ENCODE measurements around the gene MCF2L2.
"Not testable (repeated sequence)": the region's sequence is repeated elsewhere in the genome, so short reads cannot be mapped to it uniquely, and the experiment has no call there.

MCF2L2 gene

DNA sequence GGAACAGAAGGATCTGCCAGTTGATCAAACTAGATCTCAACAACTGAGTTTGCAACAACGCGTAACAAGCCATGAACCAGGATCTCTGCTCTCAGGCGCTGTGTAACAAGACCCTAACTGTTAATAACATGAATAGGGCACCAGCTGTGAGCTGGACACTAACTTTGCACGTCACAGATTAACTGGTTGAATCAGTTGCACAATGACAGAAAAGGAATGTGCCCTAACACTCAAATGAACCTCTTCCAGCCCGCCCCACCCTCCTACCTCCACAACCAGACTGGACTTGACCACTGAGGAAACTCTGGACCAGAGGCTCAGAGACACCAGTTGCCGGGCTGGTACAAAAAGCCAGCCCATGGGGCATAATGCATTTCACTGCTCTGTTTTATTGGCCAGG is 34.3 kb downstream of the MCF2L2 start:
- no peak for DNase-seq

DNA sequence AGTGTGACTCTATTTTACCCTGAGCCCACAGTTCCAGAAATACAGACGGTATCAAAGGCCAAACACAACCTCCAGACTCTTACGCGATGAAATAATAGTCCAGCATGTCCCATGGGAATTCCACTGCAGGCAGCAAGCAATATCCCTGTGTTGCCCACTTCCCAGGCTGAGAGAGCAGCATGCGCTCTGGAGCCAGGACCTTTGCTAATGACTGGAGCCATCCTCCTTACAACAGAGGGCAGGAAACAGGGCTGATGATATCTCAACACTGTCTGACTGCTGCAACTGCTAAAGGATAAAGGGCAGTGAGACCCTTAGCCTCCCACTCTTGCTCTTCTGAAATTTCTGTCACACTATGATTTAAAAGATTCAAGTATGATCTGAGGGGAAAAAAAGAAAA is 34.8 kb downstream of the MCF2L2 start:
- DNase-seq, result no peak

DNA sequence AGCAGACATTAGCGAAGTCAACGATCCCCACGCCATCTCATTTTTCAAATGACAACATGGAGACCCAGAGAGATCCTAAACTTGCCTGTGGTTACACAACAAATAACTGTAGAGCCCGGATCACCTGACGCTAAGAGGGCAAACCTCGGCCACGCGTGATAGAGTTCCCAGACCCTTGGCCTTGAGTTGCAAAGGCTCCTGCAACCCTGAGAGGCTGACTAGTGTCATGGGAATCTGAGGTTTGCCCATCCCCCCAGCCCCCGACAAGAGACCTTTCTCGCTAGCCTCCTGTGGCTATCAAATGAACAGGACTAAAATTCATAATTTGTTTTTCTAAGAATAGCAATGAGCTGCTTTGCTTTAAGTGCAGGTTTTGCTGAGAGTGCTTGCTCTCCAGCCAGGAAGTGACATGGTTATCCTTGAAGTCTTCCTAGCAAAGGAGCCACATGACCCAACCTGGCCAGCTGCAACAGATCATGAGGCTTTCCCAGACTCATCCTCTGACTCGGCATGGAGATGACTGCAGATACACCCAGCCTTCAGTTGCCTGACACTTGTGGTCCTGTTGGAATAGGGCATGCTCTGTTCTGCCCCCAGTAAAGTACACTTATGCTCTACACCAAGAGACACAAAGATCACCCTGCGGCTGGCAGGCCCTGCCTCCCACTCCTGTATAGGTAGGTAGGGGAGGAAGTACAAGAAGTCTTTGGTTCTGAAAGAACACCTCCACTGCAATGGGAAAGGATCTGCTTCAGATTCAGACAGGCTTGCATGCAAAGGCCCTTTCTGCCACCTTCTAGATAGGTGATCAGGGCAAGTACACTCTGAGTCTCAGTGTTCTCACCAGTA is 36.0 kb downstream of the MCF2L2 start:
- no peak for DNase-seq

DNA sequence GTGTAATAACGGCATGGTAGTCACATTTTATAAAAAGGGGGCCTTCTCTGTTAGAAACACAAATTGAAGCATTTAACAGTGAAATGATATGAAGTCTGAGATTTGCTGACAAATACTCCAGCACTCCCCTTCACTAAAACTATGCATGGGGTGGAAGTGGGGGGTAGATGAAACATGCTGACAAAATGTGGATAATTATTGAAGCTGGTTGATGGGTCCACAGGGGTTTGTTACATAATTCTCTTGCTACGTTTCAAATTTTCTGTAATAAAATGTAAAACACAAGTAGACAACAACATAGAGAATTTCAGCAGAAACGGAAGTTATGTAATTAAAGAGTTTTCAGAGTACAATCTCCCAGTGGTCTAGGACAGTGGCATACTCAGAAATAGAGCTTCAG is 37.0 kb downstream of the MCF2L2 start:
- DNase-seq, result no peak

DNA sequence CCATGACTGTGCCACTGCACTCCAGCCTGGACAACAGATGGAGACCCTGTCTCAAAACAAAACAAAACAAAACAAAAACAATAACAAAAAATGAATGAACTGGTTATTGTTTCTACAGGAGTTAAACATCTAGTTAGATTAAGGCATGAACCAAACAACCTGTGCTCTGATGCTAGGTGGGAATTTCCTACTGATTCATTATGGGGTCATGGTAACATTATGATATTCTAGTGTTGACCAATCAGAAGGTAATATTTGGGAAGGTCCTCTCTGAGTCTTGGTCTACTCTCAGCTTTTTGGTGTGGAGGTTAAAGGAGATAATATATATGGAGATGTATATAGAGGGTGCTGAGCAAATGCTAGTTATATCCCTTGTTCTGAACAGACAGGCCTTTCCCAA is 37.6 kb downstream of the MCF2L2 start:
- DNase-seq, result no peak

DNA sequence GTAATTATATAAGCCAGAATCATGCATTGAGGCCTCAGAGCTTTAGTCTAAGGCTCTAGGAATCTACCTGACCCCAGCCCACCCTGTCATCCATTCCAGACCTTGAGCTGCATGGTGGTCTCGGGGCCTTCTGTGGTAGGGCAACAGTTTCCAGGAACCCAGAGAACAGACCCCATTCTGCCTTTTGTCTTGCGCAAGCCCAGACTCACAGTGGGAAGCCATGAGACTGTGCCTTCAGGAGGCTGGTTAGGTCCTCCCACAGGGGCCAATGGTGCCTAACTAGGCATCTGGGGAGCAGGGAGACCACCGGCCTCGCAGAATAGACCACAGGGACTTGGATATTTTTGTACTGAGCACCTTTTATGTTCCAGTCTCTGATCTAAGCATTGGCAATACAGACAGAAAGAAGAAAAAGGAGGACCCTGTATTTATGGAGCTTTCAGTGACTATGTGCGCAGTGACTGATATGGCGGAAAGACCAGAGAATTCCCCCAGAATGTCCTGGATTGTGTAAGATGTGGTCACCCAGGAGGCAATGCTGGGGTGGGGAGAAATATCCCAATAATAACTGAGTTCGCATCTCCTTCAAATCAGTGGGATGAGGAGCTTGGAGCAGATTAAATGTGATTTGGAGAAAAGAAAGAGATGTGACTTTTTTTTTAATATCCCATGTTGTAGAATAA is 40.1 kb downstream of the MCF2L2 start:
- DNase-seq, result no peak

DNA sequence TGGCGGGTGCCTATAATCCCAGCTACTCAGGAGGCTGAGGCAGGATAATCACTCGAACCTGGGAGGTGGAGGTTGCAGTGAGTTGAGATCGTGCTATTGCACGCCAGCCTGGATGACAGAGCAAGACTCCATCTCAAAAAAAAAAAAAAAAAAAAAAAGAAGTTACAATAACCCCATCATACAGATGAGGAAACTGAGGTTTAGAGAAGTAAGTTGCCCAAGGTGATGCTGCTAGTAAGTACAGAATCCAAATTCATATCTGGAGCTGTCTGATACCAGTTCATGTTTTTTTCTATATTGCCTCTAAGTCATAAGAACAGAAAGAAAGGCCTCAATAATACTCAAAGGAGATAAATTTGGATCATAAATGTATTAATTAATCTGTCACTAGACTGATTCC is 40.6 kb downstream of the MCF2L2 start:
- no peak for DNase-seq

DNA sequence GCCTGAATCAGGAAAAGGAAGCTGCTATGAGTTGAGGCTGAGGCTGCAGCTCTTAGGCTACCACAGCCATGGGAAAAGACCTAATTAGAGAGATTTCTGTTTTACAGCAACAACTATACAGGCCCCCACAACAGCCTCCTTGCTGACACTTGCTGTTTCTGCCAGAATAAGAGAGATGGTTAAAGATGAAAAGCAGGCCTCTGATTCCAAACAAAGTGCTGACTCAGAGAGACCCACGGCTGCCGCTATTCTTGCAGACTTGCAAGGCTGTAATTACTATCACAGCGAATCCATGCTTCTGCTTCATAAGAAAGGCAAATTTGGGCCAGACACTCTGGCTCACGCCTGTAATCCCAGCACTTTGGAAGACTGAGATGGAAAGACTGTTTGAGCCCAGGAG is 41.8 kb downstream of the MCF2L2 start:
- DNase-seq, result no peak

DNA sequence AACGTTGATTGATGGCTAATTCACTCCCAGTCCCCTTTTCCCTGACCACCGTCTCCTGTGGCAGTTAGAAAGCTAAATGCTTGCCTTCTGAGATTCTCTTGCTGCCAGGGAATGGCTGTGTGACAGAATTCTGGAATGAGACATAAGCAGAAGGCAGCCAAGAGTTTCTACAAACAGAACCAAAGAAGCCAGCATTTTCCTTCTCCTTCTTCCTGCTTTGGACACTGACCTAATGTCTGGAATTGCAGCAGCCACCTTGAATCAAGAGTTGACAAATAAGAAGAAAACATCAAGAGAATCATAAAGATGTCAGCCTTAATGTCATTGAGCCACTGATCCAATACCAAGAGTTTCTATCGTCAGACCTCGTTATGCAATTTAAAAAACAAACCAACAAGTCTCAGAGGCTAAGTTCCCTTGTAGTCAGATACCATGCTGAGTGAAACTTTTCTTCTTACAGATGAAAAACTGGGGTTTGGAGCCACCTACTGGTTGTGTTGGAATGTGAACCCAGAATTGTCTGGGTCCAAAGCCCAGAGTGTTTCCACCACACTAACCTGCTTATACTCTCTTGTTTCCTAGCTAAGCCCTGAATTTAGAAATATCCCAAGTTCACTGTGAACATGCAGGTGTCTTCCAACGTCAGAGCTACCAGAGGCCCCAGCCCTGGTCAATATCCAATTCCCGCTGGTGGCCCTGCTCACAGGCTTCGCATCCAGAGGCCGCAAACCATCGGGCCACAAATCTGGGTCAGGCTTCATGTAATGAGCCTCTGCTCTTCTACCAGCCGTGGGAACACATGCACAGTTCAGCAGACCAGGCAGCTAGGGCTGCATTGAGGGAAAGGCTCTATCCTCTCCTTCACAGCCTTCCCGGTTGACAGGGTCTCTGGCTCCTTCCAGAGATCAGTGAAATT is 42.5 kb downstream of the MCF2L2 start:
- peak; percentile 65 for DNase-seq

DNA sequence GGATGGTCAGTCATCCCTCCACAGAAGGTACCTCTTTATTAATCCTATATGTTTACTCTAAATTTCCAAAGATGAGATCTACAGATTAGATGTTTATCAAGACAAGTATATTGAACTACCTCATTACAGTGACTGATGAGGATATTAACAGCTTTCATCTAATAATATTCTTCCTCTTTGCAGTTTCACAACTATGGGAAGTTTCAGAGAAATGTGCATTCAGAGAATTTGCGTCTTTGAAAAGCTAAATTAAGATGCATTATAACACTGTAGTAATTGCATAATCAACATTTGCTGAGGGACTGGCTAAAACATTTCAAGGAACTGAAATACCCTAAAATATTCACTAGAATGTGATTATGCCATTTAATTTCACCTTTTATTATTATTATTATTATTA is 46.7 kb downstream of the MCF2L2 start:
- no peak for DNase-seq

DNA sequence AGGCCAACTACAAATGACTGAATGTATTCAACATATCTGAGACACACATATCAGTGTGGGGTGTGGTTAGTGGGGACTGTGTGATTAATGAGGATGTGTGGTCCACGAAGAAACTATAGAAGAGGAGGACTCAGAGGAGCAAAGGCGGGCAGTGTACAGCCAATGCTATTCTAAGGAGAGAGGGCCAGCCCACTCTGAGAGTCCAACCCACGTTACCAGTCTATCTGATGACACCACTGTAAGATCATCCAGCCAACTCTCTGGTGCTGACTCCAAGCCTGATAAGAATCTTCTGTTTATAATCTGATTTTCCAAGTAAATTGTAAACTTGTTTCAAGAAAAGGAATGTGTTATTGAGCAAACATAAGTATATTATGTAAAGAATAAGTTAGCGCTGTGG is 47.2 kb downstream of the MCF2L2 start:
- DNase-seq, result no peak

DNA sequence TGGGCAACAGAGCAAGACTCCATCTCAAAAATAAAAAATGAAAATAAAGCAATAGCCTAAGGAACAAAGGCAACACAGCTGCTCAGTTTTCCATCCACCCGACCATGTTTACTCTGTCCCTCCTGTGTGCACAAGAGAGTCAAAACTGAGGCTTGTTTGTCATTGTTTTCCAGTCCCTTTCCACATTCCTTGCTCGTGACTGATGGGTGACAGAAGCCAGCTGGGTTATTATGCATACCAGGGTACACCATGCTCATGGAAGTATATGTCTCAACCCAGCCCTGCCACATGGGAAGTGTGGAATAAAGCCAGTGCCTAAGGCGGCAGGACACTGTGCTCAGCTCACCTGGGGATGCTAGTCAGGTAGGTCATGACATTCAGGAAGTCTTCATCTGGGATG is 49.5 kb downstream of the MCF2L2 start:
- no peak for DNase-seq

DNA sequence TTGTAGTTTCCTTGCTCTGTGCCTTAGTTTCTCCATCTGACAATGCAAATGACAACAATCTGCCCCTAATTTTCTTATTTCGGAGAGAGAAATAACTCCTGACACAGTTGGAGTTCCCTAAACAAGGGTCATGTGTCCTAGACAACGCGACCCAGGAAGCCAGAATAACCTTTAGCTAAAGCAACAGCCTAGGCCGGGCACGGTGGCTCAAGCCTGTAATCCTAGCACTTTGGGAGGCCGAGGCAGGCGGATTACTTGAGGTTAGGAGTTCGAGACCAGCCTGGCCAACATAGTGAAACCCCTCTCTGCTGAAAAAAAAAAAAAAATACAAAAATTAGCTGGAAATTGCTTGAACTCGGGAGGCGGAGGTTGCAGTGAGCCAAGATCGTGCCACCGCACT is 49.9 kb downstream of the MCF2L2 start:
- no peak for DNase-seq

DNA sequence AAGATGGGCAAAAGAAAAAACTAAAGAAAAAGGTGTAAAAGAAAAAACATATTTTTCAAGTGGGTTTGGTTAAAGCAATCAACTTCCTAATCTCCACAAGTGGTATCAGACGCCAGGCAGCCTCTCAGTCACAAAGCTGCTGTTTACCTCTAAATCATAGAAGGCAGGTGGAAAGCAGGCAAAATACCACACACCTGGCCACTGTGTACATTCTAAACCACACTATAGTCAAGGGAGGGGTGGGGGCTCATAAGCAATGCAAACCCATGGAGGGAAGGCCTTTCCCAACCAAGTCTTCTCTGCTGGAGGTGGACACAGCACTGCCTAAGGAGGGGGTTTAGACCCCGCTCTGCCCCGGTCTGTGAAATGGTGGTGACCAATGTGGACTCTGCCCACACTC is 50.4 kb downstream of the MCF2L2 start:
- DNase-seq, result no peak

DNA sequence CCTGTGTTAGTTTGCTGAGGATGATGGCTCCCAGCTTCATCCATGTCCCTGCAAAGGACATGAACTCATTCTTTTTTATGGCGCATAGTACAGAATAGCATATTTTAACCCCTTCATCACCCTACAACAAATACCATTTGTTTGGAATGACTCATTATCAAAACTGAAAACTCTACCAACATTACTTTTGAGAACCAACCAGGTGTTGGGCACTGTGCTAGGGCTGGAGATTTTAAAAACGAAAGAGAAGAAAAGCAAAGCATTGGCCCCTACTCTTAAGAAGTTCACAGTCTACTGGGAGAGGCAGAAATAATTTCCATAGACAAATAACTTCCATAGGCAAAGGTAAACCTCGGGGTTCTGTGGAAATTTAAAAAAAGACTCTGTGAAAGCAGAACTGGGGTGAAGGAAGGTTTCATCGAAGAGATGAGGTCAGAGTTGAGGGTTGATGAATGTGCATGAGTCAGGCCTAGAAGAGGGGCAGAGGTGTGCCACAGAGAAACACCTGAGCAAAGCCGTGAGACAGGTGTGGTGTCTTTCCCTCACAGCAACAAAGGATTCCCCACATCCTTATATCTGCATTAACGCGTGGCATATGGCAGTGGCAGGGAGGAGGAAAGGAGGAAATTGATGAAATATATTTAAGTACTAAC is 51.0 kb downstream of the MCF2L2 start:
- DNase-seq, result peak; percentile 18

DNA sequence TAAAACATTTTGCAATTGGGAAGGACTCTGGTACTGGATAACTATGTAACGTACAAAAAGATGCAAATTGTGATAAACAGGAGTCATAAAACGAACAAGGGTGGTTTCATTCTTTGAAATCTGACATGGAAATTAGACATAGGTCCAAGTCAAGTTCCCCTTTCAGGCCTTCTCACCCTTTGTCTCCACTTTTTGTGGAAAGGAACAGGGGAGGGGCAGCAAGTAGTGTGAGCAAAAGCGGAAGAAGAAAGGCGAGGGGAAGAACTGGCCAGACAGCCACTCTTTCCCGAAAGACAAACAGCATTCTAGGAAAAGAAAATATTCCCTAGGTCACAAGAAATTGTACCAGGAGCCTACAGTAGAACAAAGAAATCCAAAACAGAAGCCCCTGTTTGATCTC is 52.6 kb downstream of the MCF2L2 start:
- DNase-seq, result no peak

DNA sequence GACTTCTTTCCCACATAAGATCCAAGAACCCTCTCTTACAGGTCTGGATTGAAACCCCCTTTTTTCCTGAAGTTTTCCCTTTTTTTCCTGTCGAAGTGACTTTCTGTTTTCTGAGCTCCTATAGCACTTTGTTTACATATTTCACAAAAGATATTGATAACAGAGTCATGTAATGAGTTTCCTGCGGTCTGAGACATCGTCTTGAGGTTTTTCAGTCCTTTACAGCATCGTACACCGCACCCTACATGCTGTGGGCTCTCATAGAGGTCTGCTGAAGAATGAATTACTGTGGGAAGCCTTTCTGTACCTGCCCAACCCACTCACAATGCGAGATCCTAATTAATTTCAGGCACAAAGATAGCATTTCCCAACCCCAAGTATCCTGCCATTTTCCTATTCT is 53.1 kb downstream of the MCF2L2 start:
- DNase-seq, result no peak

DNA sequence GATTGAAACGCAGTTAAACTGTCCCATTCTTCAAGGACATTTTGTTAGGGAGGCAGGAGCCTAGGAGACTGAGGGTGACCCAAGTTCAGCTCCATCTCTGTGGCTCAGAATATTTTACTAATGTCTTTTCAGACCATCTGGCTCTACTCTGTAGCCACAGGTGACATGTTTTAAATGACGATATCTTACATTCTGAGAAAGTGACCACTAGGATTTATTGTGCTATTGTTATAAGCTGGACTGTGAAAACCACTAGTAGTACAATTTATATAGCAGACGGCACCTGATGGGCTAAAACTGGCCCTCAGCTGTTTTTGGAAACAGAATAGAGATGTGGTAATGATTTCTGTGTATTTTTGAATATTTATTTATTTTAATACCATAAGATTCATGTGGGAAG is 55.5 kb downstream of the MCF2L2 start:
- no peak for DNase-seq

DNA sequence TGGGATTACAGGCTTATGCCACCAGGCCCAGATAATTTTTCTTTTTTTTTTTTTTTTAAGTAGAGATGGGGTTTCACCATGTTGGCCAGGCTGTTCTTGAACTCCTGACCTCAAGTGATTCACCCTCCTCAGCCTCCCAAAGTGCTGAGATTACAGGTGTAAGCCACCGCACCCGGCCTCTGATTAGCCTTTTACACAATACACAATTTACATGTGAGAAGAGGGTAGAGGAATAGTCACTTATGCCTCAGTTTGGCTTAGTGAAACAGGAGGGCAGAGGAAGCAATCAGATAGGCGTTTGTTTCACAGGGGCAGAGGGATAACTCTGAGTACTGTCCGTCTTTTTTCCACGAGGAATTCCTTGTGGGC is 56.8 kb downstream of the MCF2L2 start:
- not testable (repeated sequence) for DNase-seq

DNA sequence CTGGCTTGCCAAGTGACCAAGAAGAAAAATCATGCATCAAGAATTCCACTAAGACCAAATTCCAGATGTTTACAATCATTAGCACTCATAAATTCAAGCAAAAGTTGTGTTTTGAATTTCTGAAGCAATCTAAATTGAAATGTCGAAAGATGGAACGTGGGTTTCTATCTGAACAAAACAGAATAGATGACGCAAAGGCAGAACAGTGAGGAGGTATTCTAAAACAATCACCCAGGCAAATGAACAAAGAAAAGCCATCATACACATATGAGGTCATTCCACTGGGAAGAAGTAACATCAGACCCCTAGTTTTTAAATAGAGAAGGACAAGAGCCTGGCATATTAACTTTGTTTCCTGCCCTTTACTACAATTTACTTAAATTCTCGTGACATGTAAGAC is 58.0 kb downstream of the MCF2L2 start:
- no peak for DNase-seq

DNA sequence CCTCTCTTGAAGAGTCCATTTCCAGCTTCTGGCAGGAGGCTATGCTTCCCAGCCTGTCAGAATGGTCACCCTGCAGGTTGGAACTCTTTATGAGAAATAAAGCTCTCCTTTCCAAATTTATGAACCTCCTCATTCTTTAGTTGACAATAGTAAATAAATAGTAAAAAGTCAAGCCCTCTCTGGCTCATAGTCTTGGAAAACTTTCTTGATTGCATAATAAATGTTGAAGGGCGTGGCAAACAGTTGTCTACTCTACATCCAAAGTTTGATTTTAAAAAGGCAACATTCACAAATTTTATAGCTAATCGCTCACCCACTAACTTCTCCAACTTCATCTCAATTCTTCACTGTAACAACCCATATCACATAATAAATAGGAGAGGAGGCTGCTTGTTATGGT is 58.8 kb downstream of the MCF2L2 start:
- no peak for DNase-seq

DNA sequence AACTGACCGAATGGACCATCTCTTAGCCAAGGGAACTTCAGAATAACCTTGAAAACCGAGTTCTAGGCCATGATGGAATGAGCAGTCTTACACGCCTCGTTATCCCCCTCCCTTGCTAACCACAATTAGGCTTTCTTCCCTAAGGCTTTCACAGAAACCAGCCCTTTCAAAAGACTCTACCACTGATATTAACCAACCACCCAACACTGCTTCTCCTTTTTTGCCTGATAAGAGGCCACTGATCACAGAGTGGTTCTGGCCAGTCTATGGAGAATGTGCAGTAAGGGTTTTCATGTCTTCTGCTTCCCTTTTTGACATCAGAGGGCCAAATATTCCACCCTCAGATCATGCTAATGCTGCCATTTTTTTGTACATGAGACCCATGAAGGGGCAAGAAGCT is 59.3 kb downstream of the MCF2L2 start:
- no peak for DNase-seq

DNA sequence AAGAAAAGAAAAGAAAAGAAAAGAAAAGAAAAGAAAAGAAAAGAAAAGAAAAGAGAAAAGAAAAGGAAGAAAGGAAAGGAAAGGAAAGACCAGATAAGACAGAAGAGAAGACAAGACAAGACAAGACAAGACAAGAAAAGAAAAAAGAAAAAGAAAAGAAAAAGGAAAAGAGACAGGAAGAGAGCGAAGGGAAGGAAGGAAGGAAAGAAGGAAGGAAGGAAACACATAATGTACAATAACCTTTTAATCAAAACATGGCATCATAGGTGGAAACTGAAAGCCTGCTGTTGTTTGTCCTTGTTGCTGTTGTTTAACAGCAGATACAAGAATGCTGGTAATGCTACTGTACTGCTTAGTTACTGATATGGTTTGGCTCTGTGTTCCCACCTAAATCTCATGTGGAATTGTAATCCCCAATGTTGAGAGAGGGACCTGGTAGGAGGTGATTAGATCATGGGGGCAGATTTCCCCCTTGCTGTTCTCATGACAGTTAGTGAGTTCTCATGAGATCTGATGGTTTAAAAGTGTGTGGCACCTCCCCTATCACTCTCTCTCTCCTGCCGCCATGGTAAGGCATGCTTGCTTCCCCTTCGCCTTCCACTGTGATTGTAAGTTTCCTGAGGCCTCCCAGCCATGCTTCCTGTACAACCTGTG is 67.3 kb downstream of the MCF2L2 start:
- no peak for DNase-seq
